HEK293 (cell line): ENCODE measurements around the gene PTGES2.

ENCODE experiments used
- CTCF ChIA-PET: fragments of 350-600 bp; formaldehyde crosslinking; extraction: SDS; loops from one replicate; lab custom pipeline; 2021; ENCODE audit warnings: antibody characterized with exemption; lab: Yijun Ruan, JAX
- POLR2A ChIA-PET: fragments of 300-600 bp; formaldehyde crosslinking; extraction: SDS; loops from one replicate; lab custom pipeline; 2020; ENCODE audit warnings: antibody characterized with exemption, inconsistent platforms; lab: Yijun Ruan, JAX
- H3K27ac ChIP-seq: fragments of 200-500 bp; sonication (Bioruptor generic); 2 replicates; pipeline ENCODE4 v1.5.1; 2014; ENCODE audit warnings: low read depth, low read length, control low read depth, inconsistent platforms; ENCODE audit errors: extremely low read depth
- H3K36me3 ChIP-seq, 2 experiments: fragments of 200-500 bp in 1 of 2; sonication (Bioruptor generic) in 1 of 2; 1 replicate in 1 of 2; 2 replicates in 1 of 2; pipeline ENCODE4 v1.5.1; 2014 to 2017; ENCODE audit warnings: inconsistent platforms in 2 of 2, low read length in 2 of 2; ENCODE audit not compliant: control insufficient read depth in 2 of 2, insufficient read depth in 1 of 2
- H3K4me1 ChIP-seq: fragments of 200-500 bp; sonication (Bioruptor generic); 2 replicates; pipeline ENCODE4 v1.5.1; 2014; ENCODE audit warnings: mild to moderate bottlenecking, low read length, inconsistent platforms; ENCODE audit not compliant: control insufficient read depth, insufficient read depth
- H3K4me3 ChIP-seq: 2 replicates; pipeline ENCODE4 v1.5.1; 2011; ENCODE audit warnings: low read depth, mild to moderate bottlenecking, control low read depth, low read length, moderate library complexity
- H3K9me3 ChIP-seq: fragments of 200-500 bp; sonication (Bioruptor generic); 2 replicates; pipeline ENCODE4 v1.5.1; 2014; ENCODE audit warnings: low read depth, low read length, inconsistent platforms; ENCODE audit not compliant: control insufficient read depth, insufficient read depth
- BCL11B ChIP-seq: fragments of 450-650 bp; formaldehyde crosslinking; IDR thresholded peaks from 2 replicates; pipeline ENCODE4 v1.5.1; 2016; ENCODE audit warnings: low read depth, missing biosample characterization, missing genetic modification characterization
- KLF1 ChIP-seq: fragments of 450-650 bp; formaldehyde crosslinking; IDR thresholded peaks from 2 replicates; pipeline ENCODE4 v1.5.1; 2016; ENCODE audit warnings: missing biosample characterization, missing genetic modification characterization
- KLF9 ChIP-seq: fragments of 450-650 bp; formaldehyde crosslinking; IDR thresholded peaks from 2 replicates; pipeline ENCODE4 v1.5.1; 2016; ENCODE audit warnings: missing biosample characterization, missing genetic modification characterization, low read depth
- WT1 ChIP-seq: fragments of 450-650 bp; formaldehyde crosslinking; IDR thresholded peaks from 2 replicates; pipeline ENCODE4 v1.5.1; 2016; ENCODE audit warnings: missing biosample characterization, missing genetic modification characterization
- YY1 ChIP-seq: fragments of 450-650 bp; formaldehyde crosslinking; IDR thresholded peaks from 2 replicates; pipeline ENCODE4 v1.5.1; 2018; ENCODE audit warnings: missing biosample characterization, missing genetic modification characterization
- ZBTB17 ChIP-seq: fragments of 450-650 bp; formaldehyde crosslinking; IDR thresholded peaks from 2 replicates; pipeline ENCODE4 v1.5.1; 2016; ENCODE audit warnings: missing biosample characterization, missing genetic modification characterization
- ZBTB6 ChIP-seq: fragments of 450-650 bp; formaldehyde crosslinking; IDR thresholded peaks from 2 replicates; pipeline ENCODE4 v1.5.1; 2017; ENCODE audit warnings: missing biosample characterization, missing genetic modification characterization
- ZFP69B ChIP-seq: fragments of 450-650 bp; formaldehyde crosslinking; IDR thresholded peaks from 2 replicates; pipeline ENCODE4 v1.5.1; 2016; ENCODE audit warnings: missing biosample characterization, missing genetic modification characterization
- ZNF140 ChIP-seq: fragments of 450-650 bp; formaldehyde crosslinking; IDR thresholded peaks from 2 replicates; pipeline ENCODE4 v1.5.1; 2016; ENCODE audit warnings: missing biosample characterization, missing genetic modification characterization
- ZNF202 ChIP-seq: fragments of 450-650 bp; formaldehyde crosslinking; IDR thresholded peaks from 2 replicates; pipeline ENCODE4 v1.5.1; 2016; ENCODE audit warnings: missing biosample characterization, missing genetic modification characterization, borderline replicate concordance
- ZNF23 ChIP-seq: fragments of 450-650 bp; formaldehyde crosslinking; IDR thresholded peaks from 2 replicates; pipeline ENCODE4 v1.5.1; 2016; ENCODE audit warnings: missing biosample characterization, missing genetic modification characterization, borderline replicate concordance
- ZNF341 ChIP-seq: fragments of 450-650 bp; formaldehyde crosslinking; IDR thresholded peaks from 2 replicates; pipeline ENCODE4; 2016; ENCODE audit warnings: low read depth, missing biosample characterization, missing genetic modification characterization
- ZNF391 ChIP-seq: fragments of 450-650 bp; formaldehyde crosslinking; IDR thresholded peaks from 2 replicates; pipeline ENCODE4 v1.5.1; 2016; ENCODE audit warnings: low read depth, missing biosample characterization, missing genetic modification characterization, borderline replicate concordance
- ZNF404 ChIP-seq: fragments of 450-650 bp; formaldehyde crosslinking; IDR thresholded peaks from 2 replicates; pipeline ENCODE4 v1.5.1; 2017; ENCODE audit warnings: missing biosample characterization, missing genetic modification characterization
- ZNF514 ChIP-seq: fragments of 450-650 bp; formaldehyde crosslinking; IDR thresholded peaks from 2 replicates; pipeline ENCODE4 v1.5.1; 2016; ENCODE audit warnings: missing biosample characterization, missing genetic modification characterization
- ZNF521 ChIP-seq: fragments of 450-650 bp; formaldehyde crosslinking; IDR thresholded peaks from 2 replicates; pipeline ENCODE4 v1.5.1; 2017; ENCODE audit warnings: missing biosample characterization, mild to moderate bottlenecking, missing genetic modification characterization
- ZNF549 ChIP-seq: fragments of 450-650 bp; IDR thresholded peaks from 2 replicates; pipeline ENCODE4 v1.5.1; 2018; ENCODE audit warnings: missing biosample characterization, missing genetic modification characterization, mild to moderate bottlenecking, inconsistent platforms, moderate library complexity
- ZNF555 ChIP-seq: fragments of 450-650 bp; formaldehyde crosslinking; conservative IDR thresholded peaks from 2 replicates; pipeline ENCODE4 v1.5.1; 2017; ENCODE audit warnings: missing biosample characterization, mild to moderate bottlenecking, missing genetic modification characterization, inconsistent platforms
- ZNF664 ChIP-seq: fragments of 450-650 bp; formaldehyde crosslinking; IDR thresholded peaks from 2 replicates; pipeline ENCODE4 v1.5.1; 2016; ENCODE audit warnings: missing biosample characterization, missing genetic modification characterization
- ZNF76 ChIP-seq: fragments of 450-650 bp; formaldehyde crosslinking; IDR thresholded peaks from 2 replicates; pipeline ENCODE4; 2016; ENCODE audit warnings: low read depth, missing biosample characterization, missing genetic modification characterization, borderline replicate concordance
- ZNF777 ChIP-seq: fragments of 450-650 bp; formaldehyde crosslinking; IDR thresholded peaks from 2 replicates; pipeline ENCODE4 v1.5.1; 2017; ENCODE audit warnings: missing biosample characterization, missing genetic modification characterization, borderline replicate concordance
- TF ChIP-seq, protein P1 (sequence below): fragments of 450-650 bp; formaldehyde crosslinking; IDR thresholded peaks from 2 replicates; pipeline ENCODE4 v1.5.1; 2016; ENCODE audit warnings: missing biosample characterization, missing genetic modification characterization
- TF ChIP-seq, protein P2 (sequence below): fragments of 450-650 bp; formaldehyde crosslinking; IDR thresholded peaks from 2 replicates; pipeline ENCODE4 v1.5.1; 2016; ENCODE audit warnings: missing biosample characterization, missing genetic modification characterization

PTGES2 gene

GRCh38 chr9:128106940-128107467, 20.5 kb downstream of the PTGES2 start:
- POLR2A ChIA-PET, result interaction anchor here (0.8 to 3.9 kb wide), 3 partner anchors 9 to 39 kb away, joined by 3 to 14 read pairs (median 4); partner anchors contain the start of gene SLC25A25
- CTCF ChIA-PET, result interaction anchor here (8.0 kb wide), 1 partner anchor 10 kb away, joined by 88 read pairs; no protein-coding TSS in a partner anchor
- Histone ChIP-seq H3K4me1 (no peaks in the 10 kb centered on the region), H3K27ac (no peak overlapping the region), H3K9me3 (no peaks in the 10 kb centered on the region), H3K36me3 (peaks cover 0 to 68% of the 10 kb centered on the region in 2 experiments; a peak in 2 of 3 replicates), H3K4me3 (no peak overlapping the region)
- TF ChIP-seq ZNF521 (tag by site-specific recombination) (no peak), ZNF777 (tag by site-specific recombination) (no peak), ZFP69B (tag by site-specific recombination) (no peak), ZNF23 (tag by site-specific recombination) (no peak), ZNF664 (tag by site-specific recombination) (no peak), ZNF140 (tag by site-specific recombination) (no peak), ZNF514 (tag by site-specific recombination) (no peak)

GRCh38 chr9:128106181-128106939, 21.2 kb downstream of the PTGES2 start:
- H3K27ac ChIP-seq, result no peak overlapping the region
- H3K36me3 ChIP-seq, result peaks cover 0 to 74% of the 10 kb centered on the region in 2 experiments; a peak in 2 of 3 replicates
- H3K4me1 ChIP-seq, result no peaks in the 10 kb centered on the region
- TF ChIP-seq YY1 (tag by site-specific recombination), result no peak
- no peak for TF ChIP-seq BCL11B (tag by site-specific recombination)
- TF ChIP-seq, protein P1, sequence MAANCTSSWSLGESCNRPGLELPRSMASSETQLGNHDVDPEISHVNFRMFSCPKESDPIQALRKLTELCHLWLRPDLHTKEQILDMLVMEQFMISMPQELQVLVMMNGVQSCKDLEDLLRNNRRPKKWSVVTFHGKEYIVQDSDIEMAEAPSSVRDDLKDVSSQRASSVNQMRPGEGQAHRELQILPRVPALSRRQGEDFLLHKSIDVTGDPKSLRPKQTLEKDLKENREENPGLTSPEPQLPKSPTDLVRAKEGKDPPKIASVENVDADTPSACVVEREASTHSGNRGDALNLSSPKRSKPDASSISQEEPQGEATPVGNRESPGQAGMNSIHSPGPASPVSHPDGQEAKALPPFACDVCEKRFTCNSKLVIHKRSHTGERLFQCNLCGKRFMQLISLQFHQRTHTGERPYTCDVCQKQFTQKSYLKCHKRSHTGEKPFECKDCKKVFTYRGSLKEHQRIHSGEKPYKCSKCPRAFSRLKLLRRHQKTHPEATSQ (tag by site-specific recombination), result no peak
- H3K4me3 ChIP-seq, result no peak overlapping the region
- no peaks in the 10 kb centered on the region for H3K9me3 ChIP-seq
- ChIA-PET POLR2A (interaction anchor here (0.8 to 1.4 kb wide), 2 partner anchors 12 to 38 kb away, joined by 3 to 4 read pairs; partner anchors contain the start of gene SLC25A25), CTCF (interaction anchor here (0.9 to 8.0 kb wide), 4 partner anchors 10 to 163 kb away, joined by 3 to 88 read pairs (median 5); no protein-coding TSS in a partner anchor)

DNA sequence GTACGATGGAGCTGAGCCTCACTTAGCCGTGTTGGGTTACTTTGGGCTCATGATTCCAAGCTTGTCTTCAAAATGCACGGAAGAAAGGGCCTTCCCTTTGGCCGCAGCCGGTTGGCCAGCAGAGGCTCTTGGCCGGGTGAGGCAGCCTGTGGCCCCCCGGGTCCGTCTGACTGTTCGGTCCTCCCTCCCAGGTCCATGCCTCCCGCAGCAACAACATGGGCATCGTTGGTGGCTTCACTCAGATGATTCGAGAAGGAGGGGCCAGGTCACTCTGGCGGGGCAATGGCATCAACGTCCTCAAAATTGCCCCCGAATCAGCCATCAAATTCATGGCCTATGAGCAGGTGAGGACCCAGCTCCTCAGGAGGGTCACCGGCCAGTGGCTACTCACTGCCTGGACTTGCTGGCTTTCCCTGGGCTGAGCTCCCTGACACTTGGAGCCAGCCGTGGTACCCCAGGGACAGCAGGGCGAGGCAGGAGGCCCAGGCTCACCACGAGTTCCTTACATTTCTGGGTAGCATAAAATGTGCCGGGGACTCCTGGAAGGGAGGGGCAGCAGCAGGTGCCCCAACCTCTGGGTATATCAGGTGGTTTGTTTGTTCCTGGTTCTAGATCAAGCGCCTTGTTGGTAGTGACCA, 21.9 kb downstream of the PTGES2 start:
- Histone ChIP-seq H3K27ac (no peak overlapping the region), H3K9me3 (no peaks in the 10 kb centered on the region)
- CTCF ChIA-PET, result interaction anchor here (0.7 to 8.0 kb wide), 5 partner anchors 10 to 346 kb away, joined by 3 to 88 read pairs (median 3); no protein-coding TSS in a partner anchor
- TF ChIP-seq KLF9 (no peak), ZNF341 (tag by site-specific recombination) (no peak), ZNF391 (tag by site-specific recombination) (no peak), ZNF202 (tag by site-specific recombination) (no peak), WT1 (no peak), ZBTB6 (tag by site-specific recombination) (no peak), KLF1 (tag by site-specific recombination) (no peak), ZNF555 (no peak), ZNF549 (tag by site-specific recombination) (no peak), ZNF404 (tag by site-specific recombination) (no peak), ZBTB17 (tag by site-specific recombination) (no peak), ZNF76 (no peak)
- TF ChIP-seq, protein P2, sequence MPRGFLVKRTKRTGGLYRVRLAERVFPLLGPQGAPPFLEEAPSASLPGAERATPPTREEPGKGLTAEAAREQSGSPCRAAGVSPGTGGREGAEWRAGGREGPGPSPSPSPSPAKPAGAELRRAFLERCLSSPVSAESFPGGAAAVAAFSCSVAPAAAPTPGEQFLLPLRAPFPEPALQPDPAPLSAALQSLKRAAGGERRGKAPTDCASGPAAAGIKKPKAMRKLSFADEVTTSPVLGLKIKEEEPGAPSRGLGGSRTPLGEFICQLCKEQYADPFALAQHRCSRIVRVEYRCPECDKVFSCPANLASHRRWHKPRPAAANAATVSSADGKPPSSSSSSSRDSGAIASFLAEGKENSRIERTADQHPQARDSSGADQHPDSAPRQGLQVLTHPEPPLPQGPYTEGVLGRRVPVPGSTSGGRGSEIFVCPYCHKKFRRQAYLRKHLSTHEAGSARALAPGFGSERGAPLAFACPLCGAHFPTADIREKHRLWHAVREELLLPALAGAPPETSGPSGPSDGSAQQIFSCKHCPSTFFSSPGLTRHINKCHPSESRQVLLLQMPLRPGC (tag by site-specific recombination), result no peak
- TF ChIP-seq, all 188 proteins: peak for 0
- POLR2A ChIA-PET, result no interaction called here
- peaks cover 0 to 81% of the 10 kb centered on the region in 2 experiments; a peak in 2 of 3 replicates for H3K36me3 ChIP-seq
- H3K4me1 ChIP-seq, result no peaks in the 10 kb centered on the region
- H3K4me3 ChIP-seq, result no peak overlapping the region
